IPS-20b (cell line): Measurements from ENCODE around the gene CROT.

Experiments used
- H3K27ac ChIP-seq: one replicate; pipeline ENCODE4 v1.5.1; 2013; ENCODE audit warnings: low read length
- H3K27me3 ChIP-seq: 2 replicates; pipeline ENCODE4 v1.6.1; 2013; ENCODE audit warnings: mild to moderate bottlenecking, low read length, inconsistent platforms; ENCODE audit not compliant: insufficient read depth
- H3K36me3 ChIP-seq: 2 replicates; pipeline ENCODE4 v1.6.1; 2013; ENCODE audit warnings: low read depth, mild to moderate bottlenecking, inconsistent platforms, low read length, moderate library complexity; ENCODE audit not compliant: insufficient read depth
- H3K4me1 ChIP-seq: 2 replicates; pipeline ENCODE4 v1.6.1; 2013; ENCODE audit warnings: mild to moderate bottlenecking, control low read depth, inconsistent platforms, low read length, moderate library complexity; ENCODE audit not compliant: insufficient read depth
- H3K4me3 ChIP-seq: 2 replicates; pipeline ENCODE4 v1.5.1; 2013; ENCODE audit warnings: mild to moderate bottlenecking, low read length, inconsistent platforms
- H3K9ac ChIP-seq: 2 replicates; pipeline ENCODE4 v1.6.1; 2013; ENCODE audit warnings: low read depth, mild to moderate bottlenecking, inconsistent platforms, low read length, moderate library complexity
- H3K9me3 ChIP-seq: 2 replicates; pipeline ENCODE4 v1.6.1; 2013; ENCODE audit warnings: mild to moderate bottlenecking, low read depth, low read length, inconsistent platforms; ENCODE audit not compliant: insufficient read depth

Gene CROT

GRCh38 chr7:87325576-87326370 is 19.7 kb upstream of the CROT start:
- H3K36me3 ChIP-seq: peaks cover 11% of the 10 kb centered on the region; the same call in 1 of the 2 replicates
- H3K9me3 ChIP-seq: peaks cover 79% of the 10 kb centered on the region
- H3K9ac ChIP-seq: no peak overlapping the region
- H3K4me1 ChIP-seq: no peaks in the 10 kb centered on the region
- no peak overlapping the region for H3K4me3 ChIP-seq
- H3K27me3 ChIP-seq: no peaks in the 10 kb centered on the region
- H3K27ac ChIP-seq: no peak overlapping the region

GRCh38 chr7:87328281-87328680 is 17.2 kb upstream of the CROT start:
- Histone ChIP-seq H3K9ac (no peak overlapping the region), H3K27ac (no peak overlapping the region), H3K36me3 (peaks cover 10% of the 10 kb centered on the region; the same call in 1 of the 2 replicates), H3K4me1 (no peaks in the 10 kb centered on the region), H3K4me3 (no peak overlapping the region), H3K9me3 (peaks cover 71% of the 10 kb centered on the region), H3K27me3 (no peaks in the 10 kb centered on the region)

GRCh38 chr7:87330316-87330715 is 15.1 kb upstream of the CROT start:
- Histone ChIP-seq H3K9ac (no peak overlapping the region), H3K4me3 (no peak overlapping the region), H3K36me3 (peaks cover 5% of the 10 kb centered on the region; the same call in 1 of the 2 replicates), H3K27me3 (no peaks in the 10 kb centered on the region), H3K27ac (no peak overlapping the region), H3K9me3 (peaks cover 67% of the 10 kb centered on the region), H3K4me1 (no peaks in the 10 kb centered on the region)

GRCh38 chr7:87330942-87331341 is 14.5 kb upstream of the CROT start:
- no peak overlapping the region for H3K27ac ChIP-seq
- no peak overlapping the region for H3K9ac ChIP-seq
- H3K9me3 ChIP-seq: peaks cover 61% of the 10 kb centered on the region
- H3K4me1 ChIP-seq: no peaks in the 10 kb centered on the region
- no peak overlapping the region for H3K4me3 ChIP-seq
- peaks cover 5% of the 10 kb centered on the region; the same call in 1 of the 2 replicates for H3K36me3 ChIP-seq
- no peaks in the 10 kb centered on the region for H3K27me3 ChIP-seq

- no peak overlapping the region for H3K27ac ChIP-seq
- no peaks in the 10 kb centered on the region for H3K27me3 ChIP-seq
- no peak overlapping the region for H3K4me3 ChIP-seq
- H3K9me3 ChIP-seq: peaks cover 52% of the 10 kb centered on the region
- peaks cover 5% of the 10 kb centered on the region; the same call in 1 of the 2 replicates for H3K36me3 ChIP-seq
- H3K9ac ChIP-seq: no peak overlapping the region
- H3K4me1 ChIP-seq: no peaks in the 10 kb centered on the region
Observed at GRCh38 chr7:87331687-87332252, 13.7 kb upstream of the CROT start.

GRCh38 chr7:87332321-87332720 is 13.1 kb upstream of the CROT start:
- Histone ChIP-seq H3K9me3 (peaks cover 47% of the 10 kb centered on the region), H3K27ac (no peak overlapping the region), H3K4me3 (no peak overlapping the region), H3K9ac (no peak overlapping the region), H3K27me3 (no peaks in the 10 kb centered on the region), H3K4me1 (no peaks in the 10 kb centered on the region), H3K36me3 (peaks cover 5% of the 10 kb centered on the region; the same call in 1 of the 2 replicates)

- Histone ChIP-seq H3K27ac (no peak overlapping the region), H3K9ac (no peak overlapping the region), H3K4me1 (no peaks in the 10 kb centered on the region), H3K36me3 (no peaks in the 10 kb centered on the region), H3K27me3 (no peaks in the 10 kb centered on the region), H3K9me3 (peaks cover 17% of the 10 kb centered on the region), H3K4me3 (no peak overlapping the region)
Observed at GRCh38 chr7:87336136-87336535, 9.3 kb upstream of the CROT start.

- Histone ChIP-seq H3K4me1 (peaks cover 4% of the 10 kb centered on the region; the same call in 1 of the 2 replicates), H3K9me3 (peaks cover 13% of the 10 kb centered on the region; the same call in 1 of the 2 replicates), H3K27ac (no peak overlapping the region), H3K36me3 (no peaks in the 10 kb centered on the region), H3K27me3 (no peaks in the 10 kb centered on the region), H3K9ac (no peak overlapping the region), H3K4me3 (no peak overlapping the region)
Observed at GRCh38 chr7:87337331-87337730, 8.1 kb upstream of the CROT start.

- peaks cover 17% of the 10 kb centered on the region; the same call in 1 of the 2 replicates for H3K4me1 ChIP-seq
- no peaks in the 10 kb centered on the region for H3K36me3 ChIP-seq
- no peak overlapping the region for H3K27ac ChIP-seq
- no peak overlapping the region for H3K4me3 ChIP-seq
- no peaks in the 10 kb centered on the region for H3K27me3 ChIP-seq
- no peak overlapping the region for H3K9ac ChIP-seq
- peaks cover 4% of the 10 kb centered on the region; the same call in 1 of the 2 replicates for H3K9me3 ChIP-seq
Observed at GRCh38 chr7:87339373-87339897, 6.0 kb upstream of the CROT start.

- H3K9ac ChIP-seq: no peak overlapping the region
- peaks cover 6% of the 10 kb centered on the region; the same call in 1 of the 2 replicates for H3K27me3 ChIP-seq
- no peaks in the 10 kb centered on the region for H3K36me3 ChIP-seq
- no peak overlapping the region for H3K4me3 ChIP-seq
- no peaks in the 10 kb centered on the region for H3K9me3 ChIP-seq
- peaks cover 19% of the 10 kb centered on the region; the same call in 1 of the 2 replicates for H3K4me1 ChIP-seq
- H3K27ac ChIP-seq: no peak overlapping the region
Observed at GRCh38 chr7:87341441-87341840, 4.0 kb upstream of the CROT start.

GRCh38 chr7:87342231-87342630 is 3.2 kb upstream of the CROT start:
- H3K36me3 ChIP-seq: no peaks in the 10 kb centered on the region
- no peaks in the 10 kb centered on the region for H3K9me3 ChIP-seq
- H3K9ac ChIP-seq: no peak overlapping the region
- H3K4me1 ChIP-seq: peaks cover 19% of the 10 kb centered on the region; the same call in 1 of the 2 replicates
- H3K4me3 ChIP-seq: no peak overlapping the region
- peaks cover 6% of the 10 kb centered on the region; the same call in 1 of the 2 replicates for H3K27me3 ChIP-seq
- H3K27ac ChIP-seq: no peak overlapping the region
